Tibial nerve (tissue), 4 donors: Measurements from ENCODE around the gene UBXN4. TPM values are rescaled to one million over a fixed set of nuclear protein-coding genes. Genes with fewer than 3 reads are reported as not detected.
"Not testable (repeated sequence)": the region's sequence is repeated elsewhere in the genome, so short reads cannot be mapped to it uniquely, and the experiment has no call there.

ENCODE experiments used
- DNase-seq, 2 donors: peaks; one replicate each; pipeline ENCODE4 v3.0.0-alpha.2; 2019; ENCODE audit warnings: low spot score in 2 of 2
- H3K27ac ChIP-seq, 4 donors: fragments of 200-600 bp; sonication (generic) in 3 of 4; one replicate each; pipeline ENCODE4 v1.5.1; 2017 to 2019; ENCODE audit warnings: mild to moderate bottlenecking in 1 of 4
- H3K27me3 ChIP-seq, 2 donors: fragments of 200-600 bp; sonication (generic) in 1 of 2; one replicate each; pipeline versions ENCODE4 v1.5.1 to v1.6.0; 2017 to 2019
- H3K36me3 ChIP-seq, 3 donors: fragments of 200-600 bp; sonication (generic); one replicate each; pipeline ENCODE4 v1.5.1; 2018 to 2019
- H3K4me1 ChIP-seq, 4 donors: fragments of 200-600 bp; sonication (generic) in 3 of 4; one replicate each; pipeline ENCODE4 v1.5.1; 2017 to 2019
- H3K4me3 ChIP-seq, 4 donors: fragments of 200-600 bp; sonication (generic) in 3 of 4; one replicate each; pipeline ENCODE4 v1.5.1; 2017 to 2019; ENCODE audit warnings: mild to moderate bottlenecking in 1 of 4, moderate library complexity in 1 of 4
- H3K9me3 ChIP-seq, 4 donors: fragments of 200-600 bp; sonication (generic) in 3 of 4; one replicate each; pipeline ENCODE4 v1.5.1; 2017 to 2019
- EP300 ChIP-seq, 2 donors: sonication (generic); formaldehyde crosslinking; IDR thresholded peaks; one replicate each; pipeline ENCODE4 v1.6.1; 2017; ENCODE audit warnings: antibody characterized with exemption in 2 of 2, mild to moderate bottlenecking in 1 of 2
- POLR2A ChIP-seq, 2 donors: fragments of 450-650 bp; IDR thresholded peaks; one replicate each; pipeline ENCODE4 v1.6.1; 2017; ENCODE audit warnings: antibody characterized with exemption in 2 of 2, mild to moderate bottlenecking in 2 of 2, moderate library complexity in 2 of 2
- WGBS, 2 donors: methylation state at CpG; one replicate each; pipeline ENCODE4 v1.1.5; 2018; 5-methylcytosine and 5-hydroxymethylcytosine counted together
- total RNA-seq, 4 donors: library from RNA; depleted of rRNA; stranded (reverse); fragments of >200 nt; gene quantifications; one replicate each; pipeline ENCODE4 v1.1.0, GENCODE V29; 2016
- TF ChIP-seq, protein P1 (sequence below), 5 experiments: fragments of 200-600 bp in 3 of 5; fragments of 450-650 bp in 2 of 5; sonication (generic) in 3 of 5; IDR thresholded peaks; one replicate each; pipeline ENCODE4 v1.5.1; 2016 to 2019; ENCODE audit warnings: antibody characterized with exemption in 5 of 5, mild to moderate bottlenecking in 3 of 5, moderate library complexity in 2 of 5

Gene UBXN4
- total RNA-seq, 4 donors from 2014 or later: 57.6 to 72.0 (median 63.3) TPM

DNA sequence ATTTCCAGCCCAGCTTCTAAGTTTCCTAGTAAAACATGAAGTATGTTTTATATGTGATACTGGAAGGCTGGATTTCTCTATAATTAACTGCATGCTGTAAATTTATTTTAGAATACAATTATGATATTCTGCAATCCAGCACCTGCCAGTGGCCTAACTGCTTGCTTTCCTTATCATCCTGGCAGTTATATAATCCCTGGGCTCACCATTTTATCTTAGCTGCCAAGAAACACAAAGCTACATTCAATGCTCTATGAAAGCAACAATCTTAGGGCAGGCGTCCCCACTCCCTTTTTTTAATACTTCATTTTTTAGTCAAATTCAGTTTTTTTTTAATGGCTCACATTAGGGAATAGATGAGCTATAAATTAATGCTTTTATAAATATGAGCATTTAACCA, 38.4 kb upstream of the UBXN4 start:
- Histone ChIP-seq H3K4me1 (peaks cover 0 to 5% (median 0%) of the 10 kb centered on the region in 4 donors), H3K9me3 (no peaks in the 10 kb centered on the region), H3K4me3 (no peak overlapping the region), H3K36me3 (no peaks in the 10 kb centered on the region), H3K27ac (no peak overlapping the region), H3K27me3 (no peaks in the 10 kb centered on the region)
- 4 to 24% methylated on average over 1 of the region's 1 CpG for WGBS, 2 donors
- no peak for TF ChIP-seq POLR2A (IDR thresholded peaks at IDR 0.05)
- TF ChIP-seq EP300 (IDR thresholded peaks at IDR 0.05): no peak
- TF ChIP-seq, protein P1, sequence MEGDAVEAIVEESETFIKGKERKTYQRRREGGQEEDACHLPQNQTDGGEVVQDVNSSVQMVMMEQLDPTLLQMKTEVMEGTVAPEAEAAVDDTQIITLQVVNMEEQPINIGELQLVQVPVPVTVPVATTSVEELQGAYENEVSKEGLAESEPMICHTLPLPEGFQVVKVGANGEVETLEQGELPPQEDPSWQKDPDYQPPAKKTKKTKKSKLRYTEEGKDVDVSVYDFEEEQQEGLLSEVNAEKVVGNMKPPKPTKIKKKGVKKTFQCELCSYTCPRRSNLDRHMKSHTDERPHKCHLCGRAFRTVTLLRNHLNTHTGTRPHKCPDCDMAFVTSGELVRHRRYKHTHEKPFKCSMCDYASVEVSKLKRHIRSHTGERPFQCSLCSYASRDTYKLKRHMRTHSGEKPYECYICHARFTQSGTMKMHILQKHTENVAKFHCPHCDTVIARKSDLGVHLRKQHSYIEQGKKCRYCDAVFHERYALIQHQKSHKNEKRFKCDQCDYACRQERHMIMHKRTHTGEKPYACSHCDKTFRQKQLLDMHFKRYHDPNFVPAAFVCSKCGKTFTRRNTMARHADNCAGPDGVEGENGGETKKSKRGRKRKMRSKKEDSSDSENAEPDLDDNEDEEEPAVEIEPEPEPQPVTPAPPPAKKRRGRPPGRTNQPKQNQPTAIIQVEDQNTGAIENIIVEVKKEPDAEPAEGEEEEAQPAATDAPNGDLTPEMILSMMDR (IDR thresholded peaks at IDR 0.05): no peak
- DNase-seq: no peak

DNA sequence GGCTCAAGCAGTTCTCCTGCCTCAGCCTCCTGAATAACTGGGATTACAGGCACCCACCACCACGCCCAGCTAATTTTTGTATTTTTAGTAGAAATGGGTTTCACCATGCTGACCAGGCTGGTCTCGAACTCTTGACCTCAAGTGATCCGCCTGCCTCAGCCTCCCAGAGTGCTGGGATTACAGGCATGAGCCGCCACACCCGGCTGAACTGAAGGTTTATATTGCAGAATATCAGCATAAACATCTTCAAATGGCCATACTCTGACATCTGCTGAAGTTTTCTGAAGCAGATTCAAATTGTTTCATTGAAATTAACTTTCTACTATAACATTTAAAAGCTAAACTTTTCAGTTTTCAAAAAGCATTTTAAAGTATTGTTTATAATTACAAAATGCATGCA, 37.6 kb upstream of the UBXN4 start:
- not testable (repeated sequence) for H3K4me3 ChIP-seq, DNase-seq, H3K4me1 ChIP-seq, H3K36me3 ChIP-seq, H3K9me3 ChIP-seq, H3K27ac ChIP-seq, H3K27me3 ChIP-seq
- WGBS, 2 donors: 89 to 91% methylated on average over 5 of the region's 5 CpGs

DNA sequence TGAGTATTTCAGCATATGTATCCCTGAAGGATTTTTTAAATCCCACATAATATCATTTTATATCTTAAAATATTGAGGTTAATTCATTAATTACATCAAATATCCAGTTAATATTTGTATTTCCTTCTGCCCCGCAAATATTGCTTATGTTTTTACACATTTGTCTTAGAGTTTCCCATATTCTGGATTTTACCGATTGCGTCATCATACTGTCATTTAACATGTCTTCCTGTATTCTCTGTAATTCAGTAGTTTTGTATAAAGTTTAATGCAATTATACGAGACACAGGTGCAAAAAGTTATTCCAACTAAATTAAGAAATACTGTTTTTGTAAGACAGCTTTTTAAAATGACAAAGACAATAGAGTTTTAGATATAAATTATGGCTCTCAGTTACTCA, 33.5 kb upstream of the UBXN4 start:
- 94 to 95% methylated on average over 4 of the region's 4 CpGs for WGBS, 2 donors
- H3K27ac ChIP-seq: no peak overlapping the region
- TF ChIP-seq, protein P1 (IDR thresholded peaks at IDR 0.05): no peak
- TF ChIP-seq EP300 (IDR thresholded peaks at IDR 0.05) (no peak), POLR2A (IDR thresholded peaks at IDR 0.05) (no peak)
- no peaks in the 10 kb centered on the region for H3K9me3 ChIP-seq
- no peak overlapping the region for H3K4me3 ChIP-seq
- DNase-seq: no peak
- peaks cover 0 to 5% (median 0%) of the 10 kb centered on the region in 3 donors for H3K36me3 ChIP-seq
- peaks cover 0 to 2% (median 0%) of the 10 kb centered on the region in 4 donors for H3K4me1 ChIP-seq
- H3K27me3 ChIP-seq: no peaks in the 10 kb centered on the region

DNA sequence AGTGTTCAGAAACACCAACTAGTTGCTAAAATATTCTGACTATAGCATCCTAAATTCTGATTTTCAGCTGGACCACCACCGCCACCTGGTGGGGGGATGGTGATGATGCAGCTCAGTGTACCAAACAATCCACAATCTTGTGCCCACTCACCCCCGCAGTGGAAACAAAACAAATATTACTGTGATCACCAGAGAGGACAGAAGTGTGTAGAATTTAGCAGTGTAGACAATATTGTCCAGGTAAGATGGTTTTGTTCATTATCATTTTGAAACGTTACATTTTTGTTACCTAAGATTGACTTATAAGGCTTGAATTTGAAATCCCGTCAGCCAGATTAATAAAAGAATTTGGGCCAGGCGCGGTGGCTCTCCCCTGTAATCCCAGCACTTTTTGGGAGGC, 31.7 kb upstream of the UBXN4 start:
- H3K4me1 ChIP-seq: no peaks in the 10 kb centered on the region
- H3K27me3 ChIP-seq: no peaks in the 10 kb centered on the region
- no peak overlapping the region for H3K27ac ChIP-seq
- DNase-seq: peak; percentile 23 to 51
- H3K9me3 ChIP-seq: no peaks in the 10 kb centered on the region
- peaks cover 0 to 7% (median 0%) of the 10 kb centered on the region in 3 donors for H3K36me3 ChIP-seq
- no peak overlapping the region for H3K4me3 ChIP-seq
- TF ChIP-seq POLR2A (IDR thresholded peaks at IDR 0.05): no peak
- TF ChIP-seq, protein P1 (IDR thresholded peaks at IDR 0.05): peak; percentile 84 to 91 (median 90)
- 60 to 62% methylated on average over 6 of the region's 6 CpGs for WGBS, 2 donors

DNA sequence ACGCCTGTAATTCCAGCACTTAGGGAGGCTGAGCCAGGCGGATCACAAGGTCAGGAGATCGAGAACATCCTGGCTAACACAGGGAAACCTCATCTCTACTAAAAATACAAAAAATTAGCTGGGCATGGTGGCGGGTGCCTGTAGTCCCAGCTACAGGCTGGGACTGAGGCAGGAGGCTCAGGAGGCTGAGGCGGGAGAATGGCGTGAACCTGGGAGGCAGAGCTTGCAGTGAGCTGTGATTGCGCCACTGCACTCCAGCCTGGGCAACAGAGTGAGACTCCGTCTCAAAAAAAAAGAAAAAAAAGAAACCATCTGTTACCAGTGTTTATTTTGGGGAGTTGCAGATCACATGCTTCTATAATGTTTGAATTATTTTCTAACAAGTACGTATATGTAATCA, 26.6 kb upstream of the UBXN4 start:
- H3K36me3 ChIP-seq: peaks cover 0 to 52% (median 0%) of the 10 kb centered on the region in 3 donors
- not testable (repeated sequence) for H3K4me1 ChIP-seq, H3K27me3 ChIP-seq, H3K9me3 ChIP-seq, H3K27ac ChIP-seq, DNase-seq, H3K4me3 ChIP-seq
- 95% methylated on average over 9 of the region's 9 CpGs for WGBS, 2 donors

DNA sequence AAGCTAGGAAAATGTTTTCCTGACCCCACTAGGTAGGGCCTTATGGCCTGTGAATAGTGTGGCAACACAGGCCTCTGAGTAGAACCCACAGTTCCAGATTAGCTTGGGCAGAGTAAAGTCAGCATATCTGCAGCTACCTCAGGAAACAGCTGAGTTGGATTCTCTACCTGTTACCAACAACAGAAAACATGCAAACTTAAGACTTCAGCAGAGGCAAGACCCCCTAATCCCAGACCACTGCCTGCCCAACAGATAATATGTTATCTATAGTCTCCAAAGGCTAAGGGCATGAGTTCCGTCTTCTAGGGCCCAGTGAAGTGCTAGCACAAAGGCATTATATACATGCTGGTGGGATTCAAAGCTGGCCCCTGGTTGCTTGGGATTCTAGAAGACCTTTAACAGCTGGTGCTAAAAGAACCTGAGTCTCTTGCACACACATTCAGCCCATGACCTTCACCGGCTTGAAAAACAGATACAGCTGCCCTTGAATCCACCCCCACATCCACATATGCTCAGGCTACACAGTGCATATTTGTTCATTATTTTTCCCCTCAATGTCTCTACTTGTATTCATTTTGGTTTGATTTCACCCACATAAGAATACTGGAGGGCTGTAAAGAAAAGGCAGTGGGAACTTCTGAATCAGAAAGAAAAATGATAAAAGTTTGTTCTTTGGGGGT, 13.5 kb upstream of the UBXN4 start:
- H3K4me1 ChIP-seq: no peaks in the 10 kb centered on the region
- no peak overlapping the region for H3K27ac ChIP-seq
- DNase-seq: no peak
- H3K36me3 ChIP-seq: peaks cover 0 to 13% (median 0%) of the 10 kb centered on the region in 3 donors
- TF ChIP-seq EP300 (IDR thresholded peaks at IDR 0.05) (no peak), POLR2A (IDR thresholded peaks at IDR 0.05) (no peak)
- TF ChIP-seq, protein P1 (IDR thresholded peaks at IDR 0.05): no peak
- no peak overlapping the region for H3K4me3 ChIP-seq
- H3K27me3 ChIP-seq: no peaks in the 10 kb centered on the region
- H3K9me3 ChIP-seq: no peaks in the 10 kb centered on the region
- WGBS, 2 donors: 27 to 34% methylated on average over 2 of the region's 2 CpGs
